ENCODE measurements around the gene TRIM52. TPM values are rescaled to one million over a fixed set of nuclear protein-coding genes. Genes with fewer than 3 reads are reported as not detected.

The TRIM52 gene
- total RNA-seq: 1.3 and 1.7 TPM in 2 replicates

DNA sequence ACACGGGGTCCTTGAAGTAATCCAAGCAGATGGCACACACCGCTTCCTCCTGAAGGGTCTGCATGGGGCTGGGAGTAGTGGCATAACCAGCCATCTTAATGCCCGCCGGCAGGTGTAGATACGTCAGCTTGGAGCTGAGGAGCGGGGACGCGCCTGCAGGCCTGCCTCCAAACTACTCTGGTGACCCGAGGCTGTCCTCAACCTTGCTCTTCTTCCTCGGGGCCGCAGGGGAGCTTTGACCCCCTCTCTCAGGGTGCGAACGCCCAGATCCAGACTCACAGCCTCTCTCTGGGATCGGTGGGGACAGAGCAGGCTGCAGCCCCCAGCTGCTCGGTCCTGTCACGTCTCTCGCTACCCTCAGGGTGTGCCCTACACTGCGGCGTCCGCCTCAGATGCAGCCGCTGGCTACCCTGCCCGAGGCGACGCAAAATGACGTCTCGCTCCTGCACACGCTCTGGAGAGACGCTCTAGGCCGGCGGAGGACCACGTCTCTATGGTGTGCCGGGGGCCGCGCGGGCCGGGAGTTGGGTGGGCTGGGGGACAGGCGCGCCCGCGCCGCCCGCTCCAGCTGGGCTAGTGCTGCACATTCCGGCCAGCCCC is at the start of gene TRIM52:
Gene TRIM52, minus strand, starts transcription at position 424 of the 600 bp plus-strand sequence. Its CDS starts 330 bp downstream, at position 94.

DNA sequence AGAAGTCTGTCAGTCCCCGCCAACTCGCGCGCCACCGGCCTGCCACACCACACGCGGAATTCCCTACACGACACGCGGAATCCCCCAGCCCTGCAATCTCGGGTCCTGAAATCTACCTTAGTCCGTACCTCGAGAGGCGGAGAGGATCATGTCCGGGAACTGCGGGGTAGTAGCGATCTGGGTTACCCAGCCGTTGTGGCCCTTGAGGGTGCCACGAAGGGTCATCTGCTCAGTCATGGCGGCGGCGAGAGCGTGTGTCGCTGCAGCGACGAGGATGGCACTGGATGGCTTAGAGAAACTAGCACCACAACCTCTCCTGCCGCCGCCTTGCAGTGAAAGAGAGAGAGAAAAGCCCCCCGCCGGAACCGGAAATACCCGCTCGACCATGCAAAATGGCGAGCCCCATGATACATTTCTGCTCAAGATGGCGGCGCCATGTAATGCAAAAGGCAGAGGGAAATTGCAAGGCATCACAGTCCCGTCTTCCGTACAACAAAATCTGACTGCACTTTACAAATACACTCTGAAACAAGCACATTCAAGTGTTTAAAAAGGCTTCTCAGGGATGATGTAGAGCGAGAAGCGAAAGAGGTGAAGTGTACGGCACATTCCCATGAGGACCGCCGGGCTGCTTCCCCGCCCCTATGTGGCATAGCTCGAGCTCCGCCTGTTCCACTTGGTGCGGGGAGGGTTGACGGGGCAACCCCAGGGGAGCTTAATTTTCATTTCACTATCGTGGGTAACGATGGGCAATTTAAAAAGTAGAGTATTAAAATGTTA is 17.2 kb downstream of the TRIM52 start, which contains the start of gene RACK1:
Gene RACK1, minus strand, starts transcription at position 343 of the 780 bp plus-strand sequence. Its CDS starts 106 bp downstream, at position 237.

DNA sequence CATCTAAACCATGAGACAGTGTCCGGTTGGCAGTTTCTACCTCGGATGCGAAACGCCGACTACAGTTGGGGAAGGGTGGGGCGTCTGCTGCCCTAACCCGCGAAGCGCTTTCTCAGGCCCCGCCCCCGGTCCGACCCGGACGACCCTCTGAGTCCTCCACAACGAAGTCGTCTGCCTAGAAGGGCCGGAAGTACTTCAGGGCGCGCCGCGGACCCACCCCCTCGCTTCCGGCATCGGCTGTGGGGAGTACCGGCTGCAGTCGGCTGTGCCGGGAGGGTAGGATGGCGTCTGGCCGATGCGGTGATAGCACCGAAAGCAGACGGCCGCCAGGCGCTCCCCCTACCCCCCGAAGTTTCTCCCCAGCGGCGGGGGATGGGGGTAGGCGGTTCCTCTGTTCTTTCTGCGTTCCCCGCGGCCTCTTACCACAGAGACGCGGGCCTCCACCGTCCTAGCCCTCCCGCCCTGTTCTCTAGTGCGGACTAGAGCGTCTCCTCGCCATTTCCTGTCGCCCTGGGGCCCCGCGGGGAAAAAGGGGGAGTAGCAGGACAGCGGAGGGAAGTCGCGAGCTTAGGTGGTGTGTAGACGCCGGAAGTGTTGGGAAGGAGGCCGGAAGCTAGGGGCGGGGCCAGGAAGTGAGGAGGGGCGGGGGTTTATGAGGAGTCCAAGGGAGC is 37.8 kb downstream of the TRIM52 start, which contains the start of gene TRIM41:
Gene TRIM41, plus strand, starts transcription at position 224 of the 671 bp plus-strand sequence. CDS start 719 bp downstream, outside the sequence.

Other genes starting within 250 kb of the TRIM52 start
- gene BTNL9, start 220.9 kb downstream of the TRIM52 start, total RNA-seq: not detected in 2 replicates
- gene OR2V1, start 130.0 kb downstream of the TRIM52 start, total RNA-seq: not detected in 2 replicates
- not detected in 2 replicates for gene OR2V2, start 113.6 kb downstream of the TRIM52 start, total RNA-seq
- 28.2 and 43.3 TPM in 2 replicates for gene TRIM7, start 55.9 kb downstream of the TRIM52 start, total RNA-seq
- 5.8 and 14.7 TPM in 2 replicates for gene TRIM41, start 37.9 kb downstream of the TRIM52 start, total RNA-seq
- 5,776 and 7,484 TPM in 2 replicates for gene RACK1, start 17.2 kb downstream of the TRIM52 start, total RNA-seq
- not detected in 2 replicates for gene OR4F3, start 106.1 kb upstream of the TRIM52 start, total RNA-seq

Data from tracheal epithelial cell (primary cell).